B cell (primary cell): ENCODE measurements around the gene SCN1B.

Source experiments
- CTCF ChIP-seq: fragments of 200-600 bp; IDR thresholded peaks from one replicate; pipeline ENCODE4 v1.8.0; 2022; ENCODE audit warnings: antibody characterized with exemption, mild to moderate bottlenecking
- EZH2 ChIP-seq: IDR thresholded peaks from 2 replicates; pipeline ENCODE4 v1.6.1; 2012; ENCODE audit warnings: borderline replicate concordance, low read depth, mild to moderate bottlenecking, moderate library complexity, low read length; ENCODE audit not compliant: insufficient read depth, poor library complexity, severe bottlenecking

- no peak for TF ChIP-seq CTCF
- TF ChIP-seq EZH2, result no peak
These were observed 45.1 kb downstream of the SCN1B start for GRCh38 chr19:35075202-35076025.
